HEK293 (cell line): ENCODE data around the gene KCNAB1.

ENCODE experiments used
- CTCF ChIA-PET: fragments of 350-600 bp; formaldehyde crosslinking; extraction: SDS; loops from one replicate; lab custom pipeline; 2021; ENCODE audit warnings: antibody characterized with exemption; lab: Yijun Ruan, JAX
- POLR2A ChIA-PET: fragments of 300-600 bp; formaldehyde crosslinking; extraction: SDS; loops from one replicate; lab custom pipeline; 2020; ENCODE audit warnings: antibody characterized with exemption, inconsistent platforms; lab: Yijun Ruan, JAX
- H3K27ac ChIP-seq: fragments of 200-500 bp; sonication (Bioruptor generic); 2 replicates; pipeline ENCODE4 v1.5.1; 2014; ENCODE audit warnings: low read depth, low read length, control low read depth, inconsistent platforms; ENCODE audit errors: extremely low read depth
- H3K36me3 ChIP-seq, 2 experiments: fragments of 200-500 bp in 1 of 2; sonication (Bioruptor generic) in 1 of 2; 1 replicate in 1 of 2; 2 replicates in 1 of 2; pipeline ENCODE4 v1.5.1; 2014 to 2017; ENCODE audit warnings: inconsistent platforms in 2 of 2, low read length in 2 of 2; ENCODE audit not compliant: control insufficient read depth in 2 of 2, insufficient read depth in 1 of 2
- H3K4me1 ChIP-seq: fragments of 200-500 bp; sonication (Bioruptor generic); 2 replicates; pipeline ENCODE4 v1.5.1; 2014; ENCODE audit warnings: mild to moderate bottlenecking, low read length, inconsistent platforms; ENCODE audit not compliant: control insufficient read depth, insufficient read depth
- H3K4me3 ChIP-seq: 2 replicates; pipeline ENCODE4 v1.5.1; 2011; ENCODE audit warnings: low read depth, mild to moderate bottlenecking, control low read depth, low read length, moderate library complexity
- H3K9me3 ChIP-seq: fragments of 200-500 bp; sonication (Bioruptor generic); 2 replicates; pipeline ENCODE4 v1.5.1; 2014; ENCODE audit warnings: low read depth, low read length, inconsistent platforms; ENCODE audit not compliant: control insufficient read depth, insufficient read depth
- PRDM10 ChIP-seq: fragments of 450-650 bp; formaldehyde crosslinking; IDR thresholded peaks from 2 replicates; pipeline ENCODE4 v1.5.1; 2016; ENCODE audit warnings: missing biosample characterization, missing genetic modification characterization
- PRDM6 ChIP-seq: fragments of 450-650 bp; formaldehyde crosslinking; IDR thresholded peaks from 2 replicates; pipeline ENCODE4 v1.5.1; 2017; ENCODE audit warnings: missing biosample characterization, missing genetic modification characterization
- ZNF114 ChIP-seq: fragments of 450-650 bp; formaldehyde crosslinking; IDR thresholded peaks from 2 replicates; pipeline ENCODE4 v1.5.0; 2017; ENCODE audit warnings: missing biosample characterization, missing genetic modification characterization
- ZNF132 ChIP-seq: fragments of 450-650 bp; formaldehyde crosslinking; IDR thresholded peaks from 2 replicates; pipeline ENCODE4 v1.5.1; 2017; ENCODE audit warnings: missing biosample characterization, missing genetic modification characterization, borderline replicate concordance
- ZNF148 ChIP-seq: fragments of 450-650 bp; formaldehyde crosslinking; IDR thresholded peaks from 2 replicates; pipeline ENCODE4 v1.5.0; 2017; ENCODE audit warnings: missing biosample characterization, missing genetic modification characterization, borderline replicate concordance
- ZNF350 ChIP-seq: fragments of 450-650 bp; formaldehyde crosslinking; IDR thresholded peaks from 2 replicates; pipeline ENCODE4 v1.5.0; 2017; ENCODE audit warnings: missing biosample characterization, mild to moderate bottlenecking, missing genetic modification characterization
- ZNF530 ChIP-seq: fragments of 450-650 bp; formaldehyde crosslinking; IDR thresholded peaks from 2 replicates; pipeline ENCODE4 v1.5.1; 2016; ENCODE audit warnings: low read depth, missing biosample characterization, missing genetic modification characterization
- ZNF664 ChIP-seq: fragments of 450-650 bp; formaldehyde crosslinking; IDR thresholded peaks from 2 replicates; pipeline ENCODE4 v1.5.1; 2016; ENCODE audit warnings: missing biosample characterization, missing genetic modification characterization
- ZNF830 ChIP-seq: fragments of 450-650 bp; IDR thresholded peaks from 2 replicates; pipeline ENCODE4 v1.5.0; 2018; ENCODE audit warnings: missing biosample characterization, missing genetic modification characterization, low read depth, mild to moderate bottlenecking, moderate library complexity
- TF ChIP-seq, protein P1 (sequence below): fragments of 450-650 bp; formaldehyde crosslinking; IDR thresholded peaks from 2 replicates; pipeline ENCODE4 v1.5.1; 2016; ENCODE audit warnings: missing biosample characterization, missing genetic modification characterization, borderline replicate concordance

The KCNAB1 gene

GRCh38 chr3:156518726-156519125 is 398.3 kb downstream of the KCNAB1 start (continued):
- TF ChIP-seq, protein P1, sequence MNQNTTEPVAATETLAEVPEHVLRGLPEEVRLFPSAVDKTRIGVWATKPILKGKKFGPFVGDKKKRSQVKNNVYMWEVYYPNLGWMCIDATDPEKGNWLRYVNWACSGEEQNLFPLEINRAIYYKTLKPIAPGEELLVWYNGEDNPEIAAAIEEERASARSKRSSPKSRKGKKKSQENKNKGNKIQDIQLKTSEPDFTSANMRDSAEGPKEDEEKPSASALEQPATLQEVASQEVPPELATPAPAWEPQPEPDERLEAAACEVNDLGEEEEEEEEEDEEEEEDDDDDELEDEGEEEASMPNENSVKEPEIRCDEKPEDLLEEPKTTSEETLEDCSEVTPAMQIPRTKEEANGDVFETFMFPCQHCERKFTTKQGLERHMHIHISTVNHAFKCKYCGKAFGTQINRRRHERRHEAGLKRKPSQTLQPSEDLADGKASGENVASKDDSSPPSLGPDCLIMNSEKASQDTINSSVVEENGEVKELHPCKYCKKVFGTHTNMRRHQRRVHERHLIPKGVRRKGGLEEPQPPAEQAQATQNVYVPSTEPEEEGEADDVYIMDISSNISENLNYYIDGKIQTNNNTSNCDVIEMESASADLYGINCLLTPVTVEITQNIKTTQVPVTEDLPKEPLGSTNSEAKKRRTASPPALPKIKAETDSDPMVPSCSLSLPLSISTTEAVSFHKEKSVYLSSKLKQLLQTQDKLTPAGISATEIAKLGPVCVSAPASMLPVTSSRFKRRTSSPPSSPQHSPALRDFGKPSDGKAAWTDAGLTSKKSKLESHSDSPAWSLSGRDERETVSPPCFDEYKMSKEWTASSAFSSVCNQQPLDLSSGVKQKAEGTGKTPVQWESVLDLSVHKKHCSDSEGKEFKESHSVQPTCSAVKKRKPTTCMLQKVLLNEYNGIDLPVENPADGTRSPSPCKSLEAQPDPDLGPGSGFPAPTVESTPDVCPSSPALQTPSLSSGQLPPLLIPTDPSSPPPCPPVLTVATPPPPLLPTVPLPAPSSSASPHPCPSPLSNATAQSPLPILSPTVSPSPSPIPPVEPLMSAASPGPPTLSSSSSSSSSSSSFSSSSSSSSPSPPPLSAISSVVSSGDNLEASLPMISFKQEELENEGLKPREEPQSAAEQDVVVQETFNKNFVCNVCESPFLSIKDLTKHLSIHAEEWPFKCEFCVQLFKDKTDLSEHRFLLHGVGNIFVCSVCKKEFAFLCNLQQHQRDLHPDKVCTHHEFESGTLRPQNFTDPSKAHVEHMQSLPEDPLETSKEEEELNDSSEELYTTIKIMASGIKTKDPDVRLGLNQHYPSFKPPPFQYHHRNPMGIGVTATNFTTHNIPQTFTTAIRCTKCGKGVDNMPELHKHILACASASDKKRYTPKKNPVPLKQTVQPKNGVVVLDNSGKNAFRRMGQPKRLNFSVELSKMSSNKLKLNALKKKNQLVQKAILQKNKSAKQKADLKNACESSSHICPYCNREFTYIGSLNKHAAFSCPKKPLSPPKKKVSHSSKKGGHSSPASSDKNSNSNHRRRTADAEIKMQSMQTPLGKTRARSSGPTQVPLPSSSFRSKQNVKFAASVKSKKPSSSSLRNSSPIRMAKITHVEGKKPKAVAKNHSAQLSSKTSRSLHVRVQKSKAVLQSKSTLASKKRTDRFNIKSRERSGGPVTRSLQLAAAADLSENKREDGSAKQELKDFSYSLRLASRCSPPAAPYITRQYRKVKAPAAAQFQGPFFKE (tag by site-specific recombination): no peak
- TF ChIP-seq ZNF132: no peak
- no peak for TF ChIP-seq PRDM6 (tag by site-specific recombination)

DNA sequence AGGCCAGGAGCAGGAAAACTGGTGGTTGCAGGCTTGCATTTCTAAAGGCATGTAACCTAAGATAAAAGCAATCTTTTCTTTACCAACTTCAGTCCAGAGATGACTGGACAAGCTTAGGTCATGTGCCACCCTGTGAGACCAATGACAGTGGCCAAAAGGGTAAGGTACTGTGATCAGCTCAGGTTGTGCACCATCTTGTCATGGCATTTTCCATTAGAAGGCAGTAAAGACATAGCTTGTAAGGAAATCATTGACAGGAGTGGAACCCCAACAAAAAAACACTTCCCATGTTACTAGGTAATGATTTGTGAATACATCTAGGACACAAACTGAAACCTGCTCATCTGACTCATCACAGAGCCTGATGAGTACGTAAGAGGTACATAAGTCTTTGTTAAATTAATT is 399.4 kb downstream of the KCNAB1 start:
- Histone ChIP-seq H3K4me1 (no peaks in the 10 kb centered on the region), H3K4me3 (no peak overlapping the region), H3K36me3 (no peaks in the 10 kb centered on the region), H3K9me3 (no peaks in the 10 kb centered on the region), H3K27ac (no peak overlapping the region)
- ChIA-PET CTCF (interaction anchor here (0.7 kb wide), 1 partner anchor 382 kb away, joined by 4 read pairs; no protein-coding TSS in a partner anchor), POLR2A (no interaction called here)
- no peak for TF ChIP-seq PRDM10 (tag by site-specific recombination)
- TF ChIP-seq ZNF114 (tag by site-specific recombination): no peak
- no peak for TF ChIP-seq ZNF664 (tag by site-specific recombination)
- TF ChIP-seq ZNF350 (tag by site-specific recombination): no peak
- no peak for TF ChIP-seq ZNF148 (tag by site-specific recombination)
- no peak for TF ChIP-seq ZNF830
- TF ChIP-seq ZNF530 (tag by site-specific recombination): no peak
